ENCODE data around the gene PLEKHG4B. TPM values are rescaled to one million over a fixed set of nuclear protein-coding genes. Genes with fewer than 3 reads are reported as not detected.

Gene PLEKHG4B
- polyA plus RNA-seq, 1 of the 3 experiments (the other 2 are of a cell fraction): 0.18 TPM

DNA sequence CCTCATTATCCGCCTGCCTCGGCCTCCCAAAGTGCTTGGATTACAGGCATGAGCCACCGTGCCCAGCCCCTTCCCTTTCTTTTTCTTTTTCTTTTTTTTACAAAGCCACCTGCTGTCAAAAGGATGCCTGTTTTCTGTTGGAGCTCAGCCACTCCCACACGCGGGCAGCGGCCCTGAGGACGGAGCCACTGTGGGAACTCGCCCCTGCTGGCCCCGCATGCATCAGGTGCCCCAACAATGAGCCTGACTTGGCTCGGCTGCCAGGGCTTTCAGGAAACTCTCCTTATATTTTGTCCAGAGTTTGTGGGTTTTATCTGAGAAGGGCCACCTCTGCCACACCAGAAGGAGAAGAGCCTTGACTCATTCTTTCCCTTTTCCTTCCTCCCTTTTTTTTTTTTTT is 62.3 kb downstream of the PLEKHG4B start:
- no peaks in the 10 kb centered on the region for H3K4me1 ChIP-seq (ENCODE audit: control insufficient read depth in 1 of 2, insufficient read depth in 2 of 2, low read depth in 1 of 2, low read length in 1 of 2)
- no peaks in the 10 kb centered on the region for H3K36me3 ChIP-seq (replicated peaks in 1 of 2; ENCODE audit: control insufficient read depth in 1 of 2, insufficient read depth in 2 of 2, low read length in 1 of 2)
- H3K27me3 ChIP-seq (ENCODE audit: insufficient read depth): no peaks in the 10 kb centered on the region; the same call in 1 of the 2 replicates
- no peak overlapping the region for H2AFZ ChIP-seq (ENCODE audit: low read depth)
- 84% methylated on average over 10 of the region's 10 CpGs for WGBS (ENCODE audit: low lambda C conversion rate)
- ChIA-PET POLR2A (no interaction called here), CTCF (no interaction called here)
- no peak overlapping the region for H3K27ac ChIP-seq (ENCODE audit: low read depth in 2 of 2, low read length in 1 of 2)
- no peak overlapping the region for H3K4me3 ChIP-seq (ENCODE audit: low read depth in 2 of 2, low read length in 1 of 2)
- TF ChIP-seq RCOR1 (IDR thresholded peaks at IDR 0.05; ENCODE audit: low read length) (no peak), FOXM1 (IDR thresholded peaks at IDR 0.05; ENCODE audit: low read depth) (no peak), GATA2 (CRISPR knock-in tag; IDR thresholded peaks at IDR 0.05) (no peak), FOXJ3 (CRISPR knock-in tag; IDR thresholded peaks at IDR 0.05) (no peak), POLR2AphosphoS5 (IDR thresholded peaks at IDR 0.05; ENCODE audit: low read depth, low read length) (no peak), CHD2 (IDR thresholded peaks at IDR 0.05; ENCODE audit: low read length, partially characterized antibody) (no peak), ELF1 (IDR thresholded peaks at IDR 0.05) (no peak), SIN3A (IDR thresholded peaks at IDR 0.05; ENCODE audit: borderline replicate concordance, low read depth, low read length) (no peak), TEAD4 (IDR thresholded peaks at IDR 0.05; ENCODE audit: borderline replicate concordance, insufficient read depth) (no peak), PBX3 (IDR thresholded peaks at IDR 0.05) (no peak), RFX5 (IDR thresholded peaks at IDR 0.05; ENCODE audit: low read length) (no peak)
- TF ChIP-seq, protein P1, sequence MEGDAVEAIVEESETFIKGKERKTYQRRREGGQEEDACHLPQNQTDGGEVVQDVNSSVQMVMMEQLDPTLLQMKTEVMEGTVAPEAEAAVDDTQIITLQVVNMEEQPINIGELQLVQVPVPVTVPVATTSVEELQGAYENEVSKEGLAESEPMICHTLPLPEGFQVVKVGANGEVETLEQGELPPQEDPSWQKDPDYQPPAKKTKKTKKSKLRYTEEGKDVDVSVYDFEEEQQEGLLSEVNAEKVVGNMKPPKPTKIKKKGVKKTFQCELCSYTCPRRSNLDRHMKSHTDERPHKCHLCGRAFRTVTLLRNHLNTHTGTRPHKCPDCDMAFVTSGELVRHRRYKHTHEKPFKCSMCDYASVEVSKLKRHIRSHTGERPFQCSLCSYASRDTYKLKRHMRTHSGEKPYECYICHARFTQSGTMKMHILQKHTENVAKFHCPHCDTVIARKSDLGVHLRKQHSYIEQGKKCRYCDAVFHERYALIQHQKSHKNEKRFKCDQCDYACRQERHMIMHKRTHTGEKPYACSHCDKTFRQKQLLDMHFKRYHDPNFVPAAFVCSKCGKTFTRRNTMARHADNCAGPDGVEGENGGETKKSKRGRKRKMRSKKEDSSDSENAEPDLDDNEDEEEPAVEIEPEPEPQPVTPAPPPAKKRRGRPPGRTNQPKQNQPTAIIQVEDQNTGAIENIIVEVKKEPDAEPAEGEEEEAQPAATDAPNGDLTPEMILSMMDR (IDR thresholded peaks at IDR 0.05): no peak
- TF ChIP-seq, protein P2, sequence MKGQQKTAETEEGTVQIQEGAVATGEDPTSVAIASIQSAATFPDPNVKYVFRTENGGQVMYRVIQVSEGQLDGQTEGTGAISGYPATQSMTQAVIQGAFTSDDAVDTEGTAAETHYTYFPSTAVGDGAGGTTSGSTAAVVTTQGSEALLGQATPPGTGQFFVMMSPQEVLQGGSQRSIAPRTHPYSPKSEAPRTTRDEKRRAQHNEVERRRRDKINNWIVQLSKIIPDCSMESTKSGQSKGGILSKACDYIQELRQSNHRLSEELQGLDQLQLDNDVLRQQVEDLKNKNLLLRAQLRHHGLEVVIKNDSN (IDR thresholded peaks at IDR 0.05; ENCODE audit: borderline replicate concordance, low read depth): no peak
- H3F3A ChIP-seq (replicated peaks; ENCODE audit: insufficient read depth): peaks cover 4% of the 10 kb centered on the region
- no peak for DNase-seq
- H3K79me2 ChIP-seq (ENCODE audit: insufficient read depth): no peaks in the 10 kb centered on the region
- H3K9ac ChIP-seq: no peak overlapping the region
- H4K20me1 ChIP-seq (ENCODE audit: insufficient read depth): no peaks in the 10 kb centered on the region
- H3K4me2 ChIP-seq: no peak overlapping the region
- no peaks in the 10 kb centered on the region for H3K9me3 ChIP-seq
- H3K9me2 ChIP-seq: no peaks in the 10 kb centered on the region

GRCh38 chr5:154826-155225 is 62.9 kb downstream of the PLEKHG4B start:
- TF ChIP-seq POLR2AphosphoS5 (IDR thresholded peaks at IDR 0.05; ENCODE audit: low read depth, low read length): no peak
- Histone ChIP-seq H3K9me2 (no peaks in the 10 kb centered on the region), H3K27ac (ENCODE audit: low read depth in 2 of 2, low read length in 1 of 2) (no peak overlapping the region), H4K20me1 (ENCODE audit: insufficient read depth) (no peaks in the 10 kb centered on the region), H3K79me2 (ENCODE audit: insufficient read depth) (no peaks in the 10 kb centered on the region), H3K4me1 (ENCODE audit: control insufficient read depth in 1 of 2, insufficient read depth in 2 of 2, low read depth in 1 of 2, low read length in 1 of 2) (no peaks in the 10 kb centered on the region), H3K4me3 (ENCODE audit: low read depth in 2 of 2, low read length in 1 of 2) (no peak overlapping the region), H2AFZ (ENCODE audit: low read depth) (no peak overlapping the region), H3F3A (replicated peaks; ENCODE audit: insufficient read depth) (peaks cover 4% of the 10 kb centered on the region), H3K9ac (no peak overlapping the region), H3K27me3 (ENCODE audit: insufficient read depth) (no peaks in the 10 kb centered on the region; the same call in 1 of the 2 replicates), H3K36me3 (replicated peaks in 1 of 2; ENCODE audit: control insufficient read depth in 1 of 2, insufficient read depth in 2 of 2, low read length in 1 of 2) (no peaks in the 10 kb centered on the region), H3K9me3 (no peaks in the 10 kb centered on the region), H3K4me2 (no peak overlapping the region)
- DNase-seq: peak; percentile 7
- ChIA-PET CTCF (no interaction called here), POLR2A (no interaction called here)
- 63% methylated on average over 16 of the region's 18 CpGs for whole genome bisulfite sequencing (ENCODE audit: low lambda C conversion rate)

Measured in SK-N-SH (cell line).